AG10803 (cell line): ENCODE measurements around the gene TANC1.

Experiments used
- DNase-seq: peaks from one replicate; pipeline ENCODE4 v3.0.0; 2010; ENCODE audit warnings: low read depth
- H3K4me3 ChIP-seq: 2 replicates; pipeline ENCODE4 v1.5.1; 2011; ENCODE audit warnings: mild to moderate bottlenecking, low read length, control low read depth
- CTCF ChIP-seq: conservative IDR thresholded peaks from 2 replicates; pipeline ENCODE4 v1.5.1; 2011; ENCODE audit warnings: mild to moderate bottlenecking, low read length, control low read depth, inconsistent platforms

TANC1 gene

DNA sequence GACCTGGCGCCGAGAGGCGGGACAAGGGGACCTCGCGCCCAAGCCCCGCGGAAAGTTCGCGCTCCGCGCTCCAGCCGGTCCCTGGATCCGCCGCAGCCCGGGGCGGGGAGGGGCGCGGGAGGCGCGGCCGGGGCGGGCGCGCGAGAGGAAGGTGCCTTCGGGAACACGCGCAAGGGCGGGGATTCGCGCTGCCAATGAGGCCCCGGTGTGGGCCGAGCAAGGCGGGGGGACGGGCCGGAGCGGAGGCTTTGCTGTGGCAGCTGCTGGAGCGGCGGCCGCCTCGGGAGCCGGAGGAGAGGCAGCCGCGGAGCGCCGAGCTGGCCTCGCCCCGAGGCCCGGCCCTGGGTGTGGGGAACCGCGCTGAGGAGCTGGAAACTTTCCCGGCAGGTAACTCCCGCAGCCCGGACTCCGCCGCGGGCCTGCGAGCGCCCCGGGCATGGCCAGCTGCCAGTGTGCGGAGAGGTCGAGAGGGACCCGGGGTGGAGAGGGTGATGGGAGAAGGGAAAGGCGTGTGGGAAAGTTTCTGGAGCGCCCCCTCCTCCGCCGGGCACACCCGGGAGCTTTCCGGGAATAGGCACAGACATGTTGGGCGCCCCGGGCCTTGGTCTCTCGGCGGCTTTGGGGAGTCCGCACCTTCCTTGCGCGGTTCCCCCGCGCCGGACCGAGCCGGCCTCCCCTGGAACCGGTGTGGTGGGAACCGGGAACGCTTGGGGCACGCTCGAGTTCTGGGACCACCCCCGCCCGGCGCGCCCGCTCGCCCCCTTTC is at the start of gene TANC1:
Gene TANC1, plus strand, starts transcription at position 245 of the 766 bp plus-strand sequence. CDS start 97,271 bp downstream, outside the sequence.
- H3K4me3 ChIP-seq = peak within 1 kb of the TSS; percentile 85
- DNase-seq = peak; percentile 93
- TF ChIP-seq CTCF = no peak

- TF ChIP-seq CTCF = no peak
- no peak for DNase-seq
- no peak overlapping the region for H3K4me3 ChIP-seq
Observed at GRCh38 chr2:158921599-158922408, 46.6 kb upstream of the TANC1 start.

- 0 out of 2 replicates have a peak, but pooled peaks have one; percentile 9 for TF ChIP-seq CTCF
- no peak for DNase-seq
- no peak overlapping the region for H3K4me3 ChIP-seq
Observed at GRCh38 chr2:158922601-158923000, 45.8 kb upstream of the TANC1 start.

DNA sequence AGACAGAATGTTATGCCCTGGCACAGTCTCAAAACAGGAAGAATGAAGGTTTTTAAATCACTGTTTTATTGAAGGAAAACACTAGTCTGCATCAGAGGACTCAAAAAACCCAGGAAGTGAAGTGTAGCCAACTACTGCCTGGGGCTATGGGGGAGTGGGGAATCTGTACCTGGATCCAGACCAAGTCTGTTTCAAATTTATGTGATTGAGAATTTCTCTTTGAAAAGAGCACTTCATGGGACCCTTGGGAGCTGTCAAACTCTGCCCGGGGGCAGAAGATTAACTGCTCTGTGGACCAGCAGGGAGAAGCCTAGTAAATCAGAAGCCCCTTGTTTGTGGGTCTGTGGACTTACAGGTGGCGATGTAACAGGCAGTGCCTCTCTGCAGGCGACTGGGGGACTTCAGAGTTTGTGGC is 45.3 kb upstream of the TANC1 start:
- TF ChIP-seq CTCF = no peak
- H3K4me3 ChIP-seq = no peak overlapping the region
- DNase-seq = peak; percentile 25

- no peak for DNase-seq
- TF ChIP-seq CTCF = no peak
- H3K4me3 ChIP-seq = no peak overlapping the region
Observed at GRCh38 chr2:158923641-158924040, 44.8 kb upstream of the TANC1 start.

DNA sequence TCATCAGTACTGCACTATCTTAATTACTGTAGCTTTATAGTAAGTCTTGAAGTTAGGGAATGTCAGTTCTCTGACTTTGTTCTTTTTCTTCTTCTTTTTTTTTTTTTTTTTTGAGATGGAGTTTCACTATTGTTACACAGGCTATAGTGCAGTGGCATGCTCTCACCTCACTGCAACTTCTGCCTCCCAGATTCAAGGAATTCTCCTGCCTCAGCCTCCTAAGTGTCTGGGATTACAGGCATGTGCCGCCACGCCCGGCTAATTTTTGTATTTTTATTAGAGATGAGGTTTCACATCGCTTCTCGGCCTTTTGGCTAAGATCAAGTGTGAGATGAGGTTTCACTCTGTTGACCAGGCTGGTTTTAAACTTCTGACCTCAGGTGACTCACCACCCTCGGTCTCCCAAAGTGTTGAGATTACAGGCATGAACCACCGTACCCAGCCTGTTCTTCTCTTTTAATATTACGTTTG is 41.9 kb upstream of the TANC1 start:
- no peak overlapping the region for H3K4me3 ChIP-seq
- peak; percentile 48 for DNase-seq
- no peak for TF ChIP-seq CTCF
